ENCODE results near the gene C14orf180.

Gene C14orf180

GRCh38 chr14:104553166-104554087 lies 26.1 kb upstream of the C14orf180 start:
- CTCF ChIA-PET = no interaction called here
- TF ChIP-seq CTCF (IDR thresholded peaks at IDR 0.05; ENCODE audit: insufficient read depth, low read length, missing control alignments) = no peak
- no peak for DNase-seq (ENCODE audit: low read depth, low spot score)
- POLR2A ChIA-PET = no interaction called here
- no peak overlapping the region for H3K4me3 ChIP-seq (ENCODE audit: low read depth, low read length)

- no peak overlapping the region for H3K4me3 ChIP-seq (ENCODE audit: low read depth, low read length)
- CTCF ChIA-PET = no interaction called here
- TF ChIP-seq CTCF (IDR thresholded peaks at IDR 0.05; ENCODE audit: insufficient read depth, low read length, missing control alignments) = no peak
- no peak for DNase-seq (ENCODE audit: low read depth, low spot score)
- POLR2A ChIA-PET = no interaction called here
These were observed 25.4 kb upstream of the C14orf180 start for GRCh38 chr14:104554088-104554607.

- TF ChIP-seq CTCF (IDR thresholded peaks at IDR 0.05; ENCODE audit: insufficient read depth, low read length, missing control alignments) = no peak
- no peak overlapping the region for H3K4me3 ChIP-seq (ENCODE audit: low read depth, low read length)
- DNase-seq (ENCODE audit: low read depth, low spot score) = no peak
- CTCF ChIA-PET = interaction anchor here (1.3 to 1.5 kb wide), 2 partner anchors 10 to 11 kb away, joined by 3 to 6 read pairs; no protein-coding TSS in a partner anchor
- POLR2A ChIA-PET = no interaction called here
These were observed 24.7 kb upstream of the C14orf180 start for GRCh38 chr14:104554608-104555429.

GRCh38 chr14:104555430-104556255 lies 23.9 kb upstream of the C14orf180 start:
- POLR2A ChIA-PET = no interaction called here
- no peak for TF ChIP-seq CTCF (IDR thresholded peaks at IDR 0.05; ENCODE audit: insufficient read depth, low read length, missing control alignments)
- CTCF ChIA-PET = interaction anchor here (0.6 to 1.5 kb wide), 3 partner anchors 9 to 424 kb away, joined by 3 to 6 read pairs (median 3); no protein-coding TSS in a partner anchor
- DNase-seq (ENCODE audit: low read depth, low spot score) = no peak
- no peak overlapping the region for H3K4me3 ChIP-seq (ENCODE audit: low read depth, low read length)

GRCh38 chr14:104556256-104557021 lies 23.1 kb upstream of the C14orf180 start:
- ChIA-PET POLR2A (no interaction called here), CTCF (interaction anchor here (1.5 kb wide), 1 partner anchor 8 kb away, joined by 6 read pairs; no protein-coding TSS in a partner anchor)
- H3K4me3 ChIP-seq (ENCODE audit: low read depth, low read length) = no peak overlapping the region
- no peak for DNase-seq (ENCODE audit: low read depth, low spot score)
- no peak for TF ChIP-seq CTCF (IDR thresholded peaks at IDR 0.05; ENCODE audit: insufficient read depth, low read length, missing control alignments)
